Gastroesophageal sphincter (tissue), 4 donors: ENCODE measurements around the gene B3GNT8. TPM values are rescaled to one million over a fixed set of nuclear protein-coding genes. Genes with fewer than 3 reads are reported as not detected.
A peak's percentile ranks its signal among the peaks of the same experiment; 100 is the strongest.

ENCODE experiments used
- ATAC-seq: fragments of 150-250 bp; one replicate; pipeline ENCODE4 v1.9.1; 2016; ENCODE audit warnings: mild to moderate bottlenecking, moderate library complexity
- H3K27ac ChIP-seq, 4 donors: fragments of 200-600 bp; sonication (generic) in 3 of 4; 1 replicate in 3 of 4; 2 replicates in 1 of 4; pipeline ENCODE4 v1.5.1; 2016 to 2019
- H3K27me3 ChIP-seq: fragments of 200-600 bp; sonication (generic); one replicate; pipeline ENCODE4 v1.5.1; 2019
- H3K36me3 ChIP-seq, 2 donors: fragments of 200-600 bp; sonication (generic); one replicate each; pipeline ENCODE4 v1.5.1; 2019; ENCODE audit warnings: control low read depth in 1 of 2
- H3K4me1 ChIP-seq, 3 donors: fragments of 200-600 bp; sonication (generic); 1 replicate in 2 of 3; 2 replicates in 1 of 3; pipeline ENCODE4 v1.5.1; 2016 to 2019; ENCODE audit warnings: control low read depth in 2 of 3
- H3K4me3 ChIP-seq, 2 donors: fragments of 200-600 bp; sonication (generic); one replicate each; pipeline ENCODE4 v1.5.1; 2019; ENCODE audit warnings: mild to moderate bottlenecking in 1 of 2, moderate library complexity in 1 of 2
- H3K9me3 ChIP-seq, 3 donors: fragments of 200-600 bp; sonication (generic); one replicate each; pipeline ENCODE4 v1.5.1; 2017 to 2019; ENCODE audit warnings: control low read depth in 2 of 3
- CTCF ChIP-seq, 4 experiments: fragments of 200-600 bp in 2 of 4; fragments of 450-650 bp in 2 of 4; sonication (generic) in 1 of 4; IDR thresholded peaks; one replicate each; pipeline ENCODE4 v1.5.1; 2017 to 2019; ENCODE audit warnings: antibody characterized with exemption in 4 of 4, mild to moderate bottlenecking in 2 of 4, moderate library complexity in 2 of 4
- EP300 ChIP-seq: sonication (generic); formaldehyde crosslinking; IDR thresholded peaks from one replicate; pipeline ENCODE4 v1.6.1; 2017; ENCODE audit warnings: antibody characterized with exemption, mild to moderate bottlenecking
- POLR2A ChIP-seq, 2 donors: fragments of 450-650 bp; IDR thresholded peaks; one replicate each; pipeline ENCODE4 v1.6.1; 2017; ENCODE audit warnings: antibody characterized with exemption in 2 of 2, mild to moderate bottlenecking in 2 of 2, moderate library complexity in 1 of 2
- POLR2AphosphoS5 ChIP-seq: sonication (generic); formaldehyde crosslinking; IDR thresholded peaks from one replicate; pipeline ENCODE4 v1.6.1; 2017; ENCODE audit warnings: antibody characterized with exemption
- WGBS, 2 donors: methylation state at CpG; one replicate each; pipeline ENCODE4 v1.1.5; 2018; ENCODE audit warnings: low coverage in 1 of 2; 5-methylcytosine and 5-hydroxymethylcytosine counted together
- total RNA-seq, 4 donors: library from RNA; depleted of rRNA; stranded (reverse); fragments of >200 nt; gene quantifications; one replicate each; pipeline ENCODE4 v1.1.0, GENCODE V29; 2016

B3GNT8 gene
- total RNA-seq, 4 donors from 2014 or later: 1.9 to 6.1 (median 2.7) TPM

- TF ChIP-seq POLR2A (IDR thresholded peaks at IDR 0.05) (no peak), EP300 (no peak), POLR2AphosphoS5 (no peak), CTCF (IDR thresholded peaks at IDR 0.05) (no peak)
- Histone ChIP-seq H3K9me3 (no peaks in the 10 kb centered on the region), H3K4me1 (peaks cover 0 to 12% (median 0%) of the 10 kb centered on the region in 3 donors), H3K4me3 (no peak overlapping the region), H3K27ac (peak overlapping the region in 2 of 4 donors; percentile 12 to 51), H3K36me3 (no peaks in the 10 kb centered on the region), H3K27me3 (peaks cover 54% of the 10 kb centered on the region)
- 21 to 28% methylated on average over 3 to 7 of the region's 7 CpGs for WGBS, 2 donors
- ATAC-seq: no peak
Measured at GRCh38 chr19:41456342-41456918, 29.3 kb upstream of the B3GNT8 start.

- peak overlapping the region in 1 of 4 donors; percentile 12 for H3K27ac ChIP-seq
- H3K4me3 ChIP-seq: no peak overlapping the region
- peaks cover 0 to 12% (median 0%) of the 10 kb centered on the region in 3 donors for H3K4me1 ChIP-seq
- 12 to 13% methylated on average over 2 of the region's 2 CpGs for WGBS, 2 donors
- no peaks in the 10 kb centered on the region for H3K36me3 ChIP-seq
- H3K27me3 ChIP-seq: peaks cover 49% of the 10 kb centered on the region
- TF ChIP-seq POLR2AphosphoS5 (no peak), CTCF (IDR thresholded peaks at IDR 0.05) (no peak), EP300 (no peak)
- no peaks in the 10 kb centered on the region for H3K9me3 ChIP-seq
- ATAC-seq: no peak
Measured at GRCh38 chr19:41455936-41456335, 28.8 kb upstream of the B3GNT8 start.

GRCh38 chr19:41452584-41453275, 25.6 kb upstream of the B3GNT8 start:
- no peak overlapping the region for H3K4me3 ChIP-seq
- 66 to 80% methylated on average over 1 to 2 of the region's 6 CpGs for WGBS, 2 donors
- H3K9me3 ChIP-seq: no peaks in the 10 kb centered on the region
- ATAC-seq: no peak
- no peak overlapping the region for H3K27ac ChIP-seq
- H3K4me1 ChIP-seq: peaks cover 0 to 25% (median 4%) of the 10 kb centered on the region in 3 donors
- peaks cover 25% of the 10 kb centered on the region for H3K27me3 ChIP-seq
- no peak for TF ChIP-seq EP300
- TF ChIP-seq POLR2A (IDR thresholded peaks at IDR 0.05): no peak
- TF ChIP-seq CTCF (IDR thresholded peaks at IDR 0.05): no peak
- TF ChIP-seq POLR2AphosphoS5: no peak
- H3K36me3 ChIP-seq: no peaks in the 10 kb centered on the region

- Histone ChIP-seq H3K36me3 (no peaks in the 10 kb centered on the region), H3K27ac (no peak overlapping the region), H3K9me3 (no peaks in the 10 kb centered on the region), H3K4me1 (peaks cover 0 to 14% (median 4%) of the 10 kb centered on the region in 3 donors), H3K4me3 (no peak overlapping the region), H3K27me3 (peaks cover 41% of the 10 kb centered on the region)
- 40% methylated on average over 1 to 3 of the region's 3 CpGs for WGBS, 2 donors
- TF ChIP-seq EP300 (no peak), POLR2A (IDR thresholded peaks at IDR 0.05) (no peak), CTCF (IDR thresholded peaks at IDR 0.05) (no peak)
- ATAC-seq: no peak
Measured at GRCh38 chr19:41449865-41450178, 22.6 kb upstream of the B3GNT8 start.
